HL-60 (cell line): ENCODE data around the gene CAMKK1.

Experiments used
- GABPA ChIP-seq: IDR thresholded peaks from 2 replicates; pipeline ENCODE4 v1.6.1; 2012; ENCODE audit warnings: low read depth
- POLR2AphosphoS5 ChIP-seq: IDR thresholded peaks from 2 replicates; pipeline ENCODE4 v1.6.1; 2012; ENCODE audit warnings: low read depth
- SPI1 ChIP-seq: IDR thresholded peaks from 2 replicates; pipeline ENCODE4 v1.6.1; 2012; ENCODE audit warnings: low read depth, mild to moderate bottlenecking, borderline replicate concordance
- TF ChIP-seq, protein P1 (sequence below): IDR thresholded peaks from one replicate; pipeline ENCODE4 v1.5.1; 2011; ENCODE audit warnings: low read length, control low read depth, inconsistent platforms; ENCODE audit not compliant: insufficient read depth
- TF ChIP-seq, protein P2 (sequence below): IDR thresholded peaks from 2 replicates; pipeline ENCODE4 v1.6.1; 2012; ENCODE audit warnings: low read depth; ENCODE audit not compliant: insufficient replicate concordance

DNA sequence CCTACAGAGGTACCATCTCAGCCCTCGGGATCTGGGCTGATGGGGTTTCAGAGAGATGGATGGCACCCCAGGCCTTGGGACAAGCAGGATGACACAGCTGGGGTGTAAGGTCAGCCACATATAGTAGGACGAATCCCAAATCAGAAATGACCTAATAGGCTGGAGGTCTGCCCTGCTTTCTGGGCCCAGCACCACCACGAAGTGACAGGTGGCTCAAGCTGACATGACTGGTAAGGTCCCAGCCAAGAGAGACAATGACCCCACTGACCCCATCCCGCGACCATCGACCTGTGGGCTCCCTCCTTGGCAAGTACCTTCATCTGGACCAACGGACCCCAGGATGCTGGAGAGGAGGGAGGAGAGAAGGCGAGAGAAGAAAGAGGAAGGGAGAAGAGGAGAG is 15.6 kb downstream of the CAMKK1 start:
- TF ChIP-seq, protein P1, sequence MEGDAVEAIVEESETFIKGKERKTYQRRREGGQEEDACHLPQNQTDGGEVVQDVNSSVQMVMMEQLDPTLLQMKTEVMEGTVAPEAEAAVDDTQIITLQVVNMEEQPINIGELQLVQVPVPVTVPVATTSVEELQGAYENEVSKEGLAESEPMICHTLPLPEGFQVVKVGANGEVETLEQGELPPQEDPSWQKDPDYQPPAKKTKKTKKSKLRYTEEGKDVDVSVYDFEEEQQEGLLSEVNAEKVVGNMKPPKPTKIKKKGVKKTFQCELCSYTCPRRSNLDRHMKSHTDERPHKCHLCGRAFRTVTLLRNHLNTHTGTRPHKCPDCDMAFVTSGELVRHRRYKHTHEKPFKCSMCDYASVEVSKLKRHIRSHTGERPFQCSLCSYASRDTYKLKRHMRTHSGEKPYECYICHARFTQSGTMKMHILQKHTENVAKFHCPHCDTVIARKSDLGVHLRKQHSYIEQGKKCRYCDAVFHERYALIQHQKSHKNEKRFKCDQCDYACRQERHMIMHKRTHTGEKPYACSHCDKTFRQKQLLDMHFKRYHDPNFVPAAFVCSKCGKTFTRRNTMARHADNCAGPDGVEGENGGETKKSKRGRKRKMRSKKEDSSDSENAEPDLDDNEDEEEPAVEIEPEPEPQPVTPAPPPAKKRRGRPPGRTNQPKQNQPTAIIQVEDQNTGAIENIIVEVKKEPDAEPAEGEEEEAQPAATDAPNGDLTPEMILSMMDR: no peak
- TF ChIP-seq POLR2AphosphoS5 (no peak), GABPA (no peak), SPI1 (no peak)
- TF ChIP-seq, protein P2, sequence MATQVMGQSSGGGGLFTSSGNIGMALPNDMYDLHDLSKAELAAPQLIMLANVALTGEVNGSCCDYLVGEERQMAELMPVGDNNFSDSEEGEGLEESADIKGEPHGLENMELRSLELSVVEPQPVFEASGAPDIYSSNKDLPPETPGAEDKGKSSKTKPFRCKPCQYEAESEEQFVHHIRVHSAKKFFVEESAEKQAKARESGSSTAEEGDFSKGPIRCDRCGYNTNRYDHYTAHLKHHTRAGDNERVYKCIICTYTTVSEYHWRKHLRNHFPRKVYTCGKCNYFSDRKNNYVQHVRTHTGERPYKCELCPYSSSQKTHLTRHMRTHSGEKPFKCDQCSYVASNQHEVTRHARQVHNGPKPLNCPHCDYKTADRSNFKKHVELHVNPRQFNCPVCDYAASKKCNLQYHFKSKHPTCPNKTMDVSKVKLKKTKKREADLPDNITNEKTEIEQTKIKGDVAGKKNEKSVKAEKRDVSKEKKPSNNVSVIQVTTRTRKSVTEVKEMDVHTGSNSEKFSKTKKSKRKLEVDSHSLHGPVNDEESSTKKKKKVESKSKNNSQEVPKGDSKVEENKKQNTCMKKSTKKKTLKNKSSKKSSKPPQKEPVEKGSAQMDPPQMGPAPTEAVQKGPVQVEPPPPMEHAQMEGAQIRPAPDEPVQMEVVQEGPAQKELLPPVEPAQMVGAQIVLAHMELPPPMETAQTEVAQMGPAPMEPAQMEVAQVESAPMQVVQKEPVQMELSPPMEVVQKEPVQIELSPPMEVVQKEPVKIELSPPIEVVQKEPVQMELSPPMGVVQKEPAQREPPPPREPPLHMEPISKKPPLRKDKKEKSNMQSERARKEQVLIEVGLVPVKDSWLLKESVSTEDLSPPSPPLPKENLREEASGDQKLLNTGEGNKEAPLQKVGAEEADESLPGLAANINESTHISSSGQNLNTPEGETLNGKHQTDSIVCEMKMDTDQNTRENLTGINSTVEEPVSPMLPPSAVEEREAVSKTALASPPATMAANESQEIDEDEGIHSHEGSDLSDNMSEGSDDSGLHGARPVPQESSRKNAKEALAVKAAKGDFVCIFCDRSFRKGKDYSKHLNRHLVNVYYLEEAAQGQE: no peak
